CD4-positive, alpha-beta T cell treated with Interleukin-6 for 4 hours (primary cell): ENCODE measurements around the gene SRP72.
A peak's percentile ranks its signal among the peaks of the same experiment; 100 is the strongest.
"Not testable (repeated sequence)": the region's sequence is repeated elsewhere in the genome, so short reads cannot be mapped to it uniquely, and the experiment has no call there.

ENCODE experiments used
- DNase-seq: peaks from one replicate; pipeline ENCODE4 v3.0.0-alpha.2; 2020; ENCODE audit warnings: mixed read lengths

SRP72 gene, protein sequence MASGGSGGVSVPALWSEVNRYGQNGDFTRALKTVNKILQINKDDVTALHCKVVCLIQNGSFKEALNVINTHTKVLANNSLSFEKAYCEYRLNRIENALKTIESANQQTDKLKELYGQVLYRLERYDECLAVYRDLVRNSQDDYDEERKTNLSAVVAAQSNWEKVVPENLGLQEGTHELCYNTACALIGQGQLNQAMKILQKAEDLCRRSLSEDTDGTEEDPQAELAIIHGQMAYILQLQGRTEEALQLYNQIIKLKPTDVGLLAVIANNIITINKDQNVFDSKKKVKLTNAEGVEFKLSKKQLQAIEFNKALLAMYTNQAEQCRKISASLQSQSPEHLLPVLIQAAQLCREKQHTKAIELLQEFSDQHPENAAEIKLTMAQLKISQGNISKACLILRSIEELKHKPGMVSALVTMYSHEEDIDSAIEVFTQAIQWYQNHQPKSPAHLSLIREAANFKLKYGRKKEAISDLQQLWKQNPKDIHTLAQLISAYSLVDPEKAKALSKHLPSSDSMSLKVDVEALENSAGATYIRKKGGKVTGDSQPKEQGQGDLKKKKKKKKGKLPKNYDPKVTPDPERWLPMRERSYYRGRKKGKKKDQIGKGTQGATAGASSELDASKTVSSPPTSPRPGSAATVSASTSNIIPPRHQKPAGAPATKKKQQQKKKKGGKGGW

GRCh38 chr4:56467284-56468096, at the start of gene SRP72:
Gene SRP72, plus strand, starts transcription at chr4:56467617. Its CDS starts 19 bp downstream, at chr4:56467636.
- peak; percentile 89 for DNase-seq

- no peak for DNase-seq
Measured at GRCh38 chr4:56424176-56424575, 43.2 kb upstream of the SRP72 start.

DNA sequence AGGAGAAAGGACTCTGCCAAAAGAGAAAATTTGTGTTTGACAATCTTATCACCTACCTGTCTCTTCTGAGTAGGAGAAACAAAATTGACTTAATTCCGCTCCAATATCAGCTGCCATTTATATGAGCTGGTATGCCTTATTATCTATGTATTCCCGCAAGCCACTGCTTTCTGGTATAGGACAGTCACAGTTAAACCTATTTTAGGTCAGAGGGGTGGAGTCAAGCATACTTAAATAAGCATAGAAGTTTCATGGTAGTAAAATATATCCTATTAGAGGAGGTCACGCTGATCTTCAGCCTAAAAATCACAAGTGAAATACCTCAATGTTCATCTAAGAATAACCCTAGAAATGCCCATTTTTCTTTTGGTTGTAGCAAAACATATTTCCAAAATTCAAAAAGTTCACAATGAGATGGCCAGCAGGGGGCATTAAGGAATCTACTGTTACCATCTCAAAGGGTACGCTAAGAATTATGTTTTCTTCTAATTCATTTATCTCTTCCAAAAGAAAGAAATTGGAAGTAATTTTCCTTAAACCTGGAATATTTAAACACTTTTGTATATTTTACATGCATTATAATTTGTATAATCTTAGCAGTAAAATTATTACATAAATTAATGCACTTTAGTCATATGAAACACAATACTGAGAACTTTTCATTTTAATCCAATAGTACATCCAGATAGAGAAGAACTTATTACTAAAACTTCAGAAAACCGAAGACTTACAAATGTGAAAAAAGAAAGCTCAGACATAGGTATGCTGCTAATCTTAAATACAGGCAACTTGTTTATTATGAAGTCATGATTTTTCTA, 42.5 kb upstream of the SRP72 start:
- peak; percentile 65 for DNase-seq

DNA sequence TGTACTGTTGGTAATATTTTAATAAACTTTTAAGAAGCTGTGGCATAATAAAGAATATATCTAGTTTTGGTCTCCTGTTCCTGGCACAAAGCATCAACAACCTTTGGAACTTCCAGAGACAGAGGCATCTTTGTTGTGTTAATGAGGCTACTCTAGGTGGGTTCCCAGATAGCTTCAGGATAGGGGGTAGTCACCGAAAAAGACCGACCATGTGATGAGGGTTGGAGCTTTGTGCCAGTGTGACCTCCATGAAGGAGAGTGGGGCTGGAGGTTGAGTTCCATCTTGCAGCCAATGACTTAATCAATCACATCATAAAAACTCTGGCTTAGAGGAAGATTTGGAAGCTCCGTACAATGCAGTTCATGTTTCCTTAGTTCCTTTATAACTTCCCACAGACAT, 41.9 kb upstream of the SRP72 start:
- no peak for DNase-seq

GRCh38 chr4:56426273-56426672, 41.1 kb upstream of the SRP72 start:
- no peak for DNase-seq

DNA sequence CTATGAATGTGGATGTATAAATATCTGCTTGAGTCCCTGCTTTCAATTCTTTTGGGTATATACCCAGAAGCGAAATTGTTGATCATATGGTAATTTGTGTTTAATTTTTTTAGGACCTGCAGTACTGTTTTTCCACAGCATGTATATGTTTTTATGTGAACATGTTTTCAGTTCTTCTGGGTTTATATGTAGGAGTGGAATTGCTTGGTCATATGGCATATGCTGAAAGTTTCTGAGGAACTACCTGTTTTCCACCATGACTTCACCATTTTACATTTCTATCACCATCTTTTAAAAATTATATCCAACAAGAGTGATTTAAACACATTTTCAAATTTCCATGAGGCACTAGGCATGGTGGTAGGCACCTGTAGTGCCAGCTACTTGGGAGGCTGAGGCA, 40.2 kb upstream of the SRP72 start:
- DNase-seq = no peak

- no peak for DNase-seq
Measured at GRCh38 chr4:56430203-56430602, 37.2 kb upstream of the SRP72 start.

GRCh38 chr4:56433280-56433679, 34.1 kb upstream of the SRP72 start:
- no peak for DNase-seq

DNA sequence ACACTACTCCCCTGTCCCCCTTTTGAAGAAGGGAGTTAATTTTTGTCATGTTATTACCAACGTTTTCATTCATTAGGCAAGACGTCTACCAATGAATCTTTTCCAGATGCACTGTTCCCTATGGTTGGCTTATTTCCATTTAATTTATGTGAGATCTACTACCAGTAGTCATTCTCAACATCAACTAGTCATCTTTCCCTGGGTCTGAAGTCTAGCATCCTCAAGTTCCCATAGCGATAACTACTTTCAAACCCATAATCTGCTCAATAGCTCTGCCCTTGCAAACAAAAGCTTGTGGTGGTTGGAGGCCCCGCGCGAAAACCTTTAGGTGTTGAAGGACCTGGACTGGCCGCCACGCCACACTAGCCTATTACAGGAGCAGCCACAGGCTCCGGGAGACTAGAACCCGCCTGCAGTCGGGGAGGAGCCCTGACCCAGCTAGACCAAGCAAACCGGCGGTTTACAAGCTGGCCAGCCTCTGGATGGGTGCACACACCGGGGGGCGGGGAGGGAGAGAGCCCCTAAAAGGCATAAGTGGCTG, 32.7 kb upstream of the SRP72 start:
- DNase-seq = peak; percentile 29

DNA sequence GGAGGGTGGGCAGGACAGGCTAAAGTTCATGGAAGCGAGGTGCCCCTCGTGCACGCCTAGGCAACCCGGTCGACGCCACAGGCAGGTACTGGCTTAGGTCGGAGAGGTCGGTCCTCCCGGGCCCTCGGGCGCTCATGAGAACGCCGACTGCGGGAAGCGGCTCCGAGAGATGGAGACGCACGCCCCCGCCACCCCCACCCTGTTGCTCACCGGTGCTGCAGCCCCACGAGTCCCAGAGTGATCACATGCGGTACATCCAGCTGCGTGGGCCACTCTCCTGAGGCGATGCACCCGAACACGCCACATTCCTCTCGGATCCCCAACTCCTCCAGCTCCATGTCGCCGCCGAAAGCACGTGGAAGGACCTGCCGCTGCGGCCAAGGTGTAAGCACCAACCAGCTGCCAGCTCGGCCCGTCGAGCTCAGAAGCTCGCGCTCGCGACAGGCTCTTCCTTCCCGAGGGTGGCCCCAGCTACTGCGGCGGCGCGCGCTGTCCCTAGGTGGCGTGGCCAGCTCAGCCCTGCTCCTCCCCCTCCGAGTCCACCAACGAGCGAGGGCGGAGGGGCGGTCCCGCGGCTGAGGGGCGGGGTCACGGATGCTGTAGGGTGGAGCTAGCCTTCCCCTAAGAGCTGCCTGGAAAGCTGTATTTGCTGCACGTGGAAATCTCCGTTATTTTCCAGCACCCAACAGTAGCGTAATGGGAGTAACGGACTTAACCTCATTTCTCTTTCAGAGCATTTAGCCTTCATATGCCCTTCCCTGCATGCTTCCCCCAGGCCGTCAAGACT, 32.1 kb upstream of the SRP72 start, which contains the start of gene PPAT:
Gene PPAT (minus strand): TSS at position 476 of the 787 bp plus-strand sequence. CDS start 138 bp downstream, at position 338.
- DNase-seq = peak; percentile 99

DNA sequence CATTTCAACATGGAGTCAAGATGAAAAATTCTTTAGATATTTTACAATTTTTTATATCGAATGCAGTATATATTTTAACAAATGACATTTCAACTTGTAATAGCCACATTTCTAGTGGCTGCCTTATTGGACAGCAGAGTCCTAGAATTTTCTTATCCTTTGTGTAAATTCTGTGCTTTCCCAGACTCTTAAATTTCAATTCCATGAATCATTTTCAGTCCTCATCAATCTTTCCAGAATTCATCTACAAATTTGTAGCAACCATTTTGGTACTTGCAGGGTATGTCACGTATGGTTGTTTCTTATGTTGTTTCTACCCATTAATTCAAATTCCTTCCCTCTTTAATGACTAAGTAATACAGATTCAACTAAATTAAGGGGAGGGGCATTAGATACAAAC, 28.7 kb upstream of the SRP72 start:
- no peak for DNase-seq

- no peak for DNase-seq
Measured at GRCh38 chr4:56440983-56441382, 26.4 kb upstream of the SRP72 start.

GRCh38 chr4:56444719-56445118, 22.7 kb upstream of the SRP72 start:
- DNase-seq = no peak

DNA sequence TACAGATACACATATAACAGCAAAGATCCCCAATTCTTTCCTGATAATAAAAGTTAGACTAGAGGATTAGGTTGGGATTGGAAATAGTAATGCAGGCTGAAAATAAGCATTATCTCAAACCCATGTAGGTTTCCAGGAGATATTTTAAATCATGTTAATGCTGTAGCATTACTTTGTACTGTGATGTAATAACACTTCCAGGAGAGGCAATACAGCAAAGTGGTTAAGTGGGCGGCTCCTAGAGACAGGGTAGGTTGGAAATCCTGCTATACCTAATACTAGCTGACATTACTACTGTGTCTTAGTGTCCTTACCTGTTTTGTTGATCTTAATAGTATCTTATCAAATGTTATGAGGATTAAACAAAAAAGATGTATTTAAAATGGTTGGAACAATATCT, 21.7 kb upstream of the SRP72 start:
- DNase-seq = no peak

DNA sequence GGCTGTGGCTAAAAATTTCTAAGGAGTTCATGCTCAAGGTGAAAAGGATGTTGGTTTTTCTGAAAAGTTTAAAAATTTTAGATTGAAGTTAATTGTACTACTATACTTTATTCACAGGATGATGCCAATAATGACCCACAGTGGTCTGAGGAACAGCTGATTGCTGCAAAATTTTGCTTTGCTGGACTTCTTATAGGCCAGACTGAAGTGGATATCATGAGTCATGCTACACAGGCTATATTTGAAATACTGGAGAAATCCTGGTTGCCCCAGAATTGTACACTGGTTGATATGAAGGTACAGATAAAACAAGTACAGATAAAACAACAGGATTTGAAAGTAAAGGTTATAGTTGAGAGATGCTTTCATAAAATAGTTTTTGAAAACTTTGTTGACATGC, 19.1 kb upstream of the SRP72 start:
- no peak for DNase-seq

GRCh38 chr4:56449475-56449874, 17.9 kb upstream of the SRP72 start:
- DNase-seq = not testable (repeated sequence)

DNA sequence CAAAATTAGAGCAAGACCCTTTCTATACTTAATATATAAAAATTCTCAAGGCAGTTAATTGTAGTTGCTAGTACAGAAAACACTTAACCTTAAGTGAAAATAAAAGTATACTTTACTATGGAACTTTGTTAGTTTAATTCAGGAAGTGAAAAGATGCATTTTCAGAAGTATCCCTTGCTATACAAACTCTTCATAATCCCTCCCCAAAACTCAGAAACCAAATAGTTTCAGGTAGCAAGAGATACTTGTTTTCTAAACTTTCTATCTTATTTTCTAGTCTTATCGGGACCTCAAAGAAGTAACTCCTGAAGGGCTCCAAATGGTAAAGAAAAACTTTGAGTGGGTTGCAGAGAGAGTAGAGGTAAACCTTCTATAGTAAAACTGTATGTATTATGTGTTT, 17.1 kb upstream of the SRP72 start:
- no peak for DNase-seq

GRCh38 chr4:56460085-56460484, 7.3 kb upstream of the SRP72 start:
- no peak for DNase-seq

DNA sequence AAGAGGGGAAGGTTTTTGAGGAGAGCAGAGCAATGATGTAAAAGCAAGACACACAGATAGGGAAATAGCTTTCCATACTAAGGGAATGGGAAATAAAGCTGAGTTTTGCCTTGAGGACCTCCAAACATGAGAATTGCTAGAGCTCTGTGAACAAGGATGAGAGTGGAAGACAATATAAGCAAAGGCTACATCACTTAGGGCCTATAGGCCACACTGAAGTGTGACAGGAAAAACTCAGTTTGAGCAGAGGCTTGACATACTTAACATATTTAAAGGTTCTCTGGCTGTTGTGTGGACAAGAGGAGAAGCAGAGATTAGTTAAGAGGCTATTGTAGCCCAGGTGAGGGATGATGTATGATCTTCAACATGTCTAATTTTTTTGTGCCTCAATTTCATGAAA, 5.3 kb upstream of the SRP72 start:
- DNase-seq = no peak

GRCh38 chr4:56463711-56464110, 3.7 kb upstream of the SRP72 start:
- no peak for DNase-seq

DNA sequence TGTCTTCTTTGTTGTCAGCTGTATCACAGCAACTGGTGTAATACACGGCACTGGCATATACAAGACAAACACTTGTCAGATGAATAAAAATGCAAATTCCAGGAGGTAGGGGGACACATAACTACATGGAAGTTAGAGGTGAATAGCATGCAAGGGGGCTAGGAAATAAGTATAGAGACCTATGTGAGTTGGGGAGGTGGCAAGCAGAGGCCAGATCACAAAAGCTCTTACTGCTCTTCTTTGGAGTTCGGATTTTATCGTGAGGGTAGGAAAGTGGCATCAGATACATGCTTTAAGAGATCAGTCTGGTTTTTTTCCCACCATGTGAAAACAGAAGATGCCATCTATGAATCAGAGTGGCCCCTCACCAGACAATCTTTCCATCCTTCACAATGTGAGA, 2.8 kb upstream of the SRP72 start:
- no peak for DNase-seq
